Prostate gland (tissue), 2 donors: Measurements from ENCODE around the gene SAMD4A.

Source experiments
- CTCF ChIP-seq, 4 experiments: fragments of 200-600 bp in 2 of 4; fragments of 450-650 bp in 2 of 4; sonication (generic) in 2 of 4; IDR thresholded peaks; 1 replicate in 3 of 4; 2 replicates in 1 of 4; pipeline ENCODE4 v1.5.1; 2016 to 2019; ENCODE audit warnings: antibody characterized with exemption in 4 of 4, mild to moderate bottlenecking in 2 of 4, moderate library complexity in 2 of 4
- POLR2A ChIP-seq: fragments of 450-650 bp; IDR thresholded peaks from one replicate; pipeline ENCODE4 v1.6.1; 2016; ENCODE audit warnings: antibody characterized with exemption, mild to moderate bottlenecking
- POLR2AphosphoS5 ChIP-seq: sonication (generic); formaldehyde crosslinking; IDR thresholded peaks from one replicate; pipeline ENCODE4 v1.6.1; 2017; ENCODE audit warnings: antibody characterized with exemption

GRCh38 chr14:54548491-54548890 lies 18.4 kb upstream of the SAMD4A start:
- no peak for TF ChIP-seq CTCF (IDR thresholded peaks at IDR 0.05)
- TF ChIP-seq POLR2AphosphoS5: no peak
- no peak for TF ChIP-seq POLR2A
